Left lung (tissue), 10 donors: ENCODE results near the gene APOA5. TPM values are rescaled to one million over a fixed set of nuclear protein-coding genes. Genes with fewer than 3 reads are reported as not detected.
A peak's percentile ranks its signal among the peaks of the same experiment; 100 is the strongest.

ENCODE experiments used
- ATAC-seq: fragments of 200-7000 bp; cut with Tn5 transposase; one replicate; pipeline ENCODE4 v1.9.1; 2020; ENCODE audit warnings: moderate library complexity
- DNase-seq, 4 donors: peaks; one replicate each; pipeline ENCODE4 v3.0.0-alpha.2; 2013 to 2020
- H3K27ac ChIP-seq, 2 donors: fragments of 200-600 bp; sonication (generic) in 1 of 2; one replicate each; pipeline versions ENCODE4 v1.5.0 to v1.8.0; 2020 to 2021
- H3K27me3 ChIP-seq, 2 donors: fragments of 200-600 bp; sonication (generic) in 1 of 2; one replicate each; pipeline versions ENCODE4 v1.5.0 to v1.8.0; 2020 to 2021
- H3K36me3 ChIP-seq, 2 donors: fragments of 200-600 bp; sonication (generic) in 1 of 2; one replicate each; pipeline versions ENCODE4 v1.5.0 to v1.8.0; 2020 to 2021
- H3K4me1 ChIP-seq, 2 donors: fragments of 200-600 bp; one replicate each; pipeline ENCODE4 v1.8.0; 2021
- H3K4me3 ChIP-seq, 2 donors: fragments of 200-600 bp; sonication (generic) in 1 of 2; one replicate each; pipeline versions ENCODE4 v1.5.0 to v1.8.0; 2020 to 2021; ENCODE audit warnings: mild to moderate bottlenecking in 1 of 2
- H3K9me3 ChIP-seq, 2 donors: fragments of 200-600 bp; sonication (generic) in 1 of 2; one replicate each; pipeline versions ENCODE4 v1.5.0 to v1.8.0; 2020 to 2021
- intact Hi-C, 2 donors: fragments of 100-400 bp; cut with DNase I; formaldehyde crosslinking; loops; one replicate each; pipeline versions ENCODE4 v1.11.2 to v1.14.2; 2022
- polyA plus RNA-seq, 6 donors: library from polyadenylated mRNA; unstranded; fragments of 120-200 nt; gene quantifications; one replicate each; pipeline ENCODE4 v1.2.1, GENCODE V29; 2013; ENCODE audit not compliant: insufficient read length in 6 of 6
- total RNA-seq, 2 donors: library from RNA; stranded (reverse); fragmentation: NEBNext Ultra II Directional; extraction: Animal tissue kit (Norgen Biotek cat#: 25700); gene quantifications; one replicate each; pipeline ENCODE4 v1.2.1, GENCODE V29; 2021
- TF ChIP-seq, protein P1 (sequence below), 2 donors: fragments of 200-600 bp; sonication (generic) in 1 of 2; IDR thresholded peaks; one replicate each; pipeline versions ENCODE4 v1.5.0 to v1.8.0; 2021; ENCODE audit warnings: antibody characterized with exemption in 2 of 2
- donor health status: DM: no; HTN: yes; CAD: no.
- donor health status: DM: no; HTN: no; CAD: no.

The APOA5 gene
- total and polyA plus RNA-seq, 8 donors = 0.07 to 0.10 TPM; not detected in 6

DNA sequence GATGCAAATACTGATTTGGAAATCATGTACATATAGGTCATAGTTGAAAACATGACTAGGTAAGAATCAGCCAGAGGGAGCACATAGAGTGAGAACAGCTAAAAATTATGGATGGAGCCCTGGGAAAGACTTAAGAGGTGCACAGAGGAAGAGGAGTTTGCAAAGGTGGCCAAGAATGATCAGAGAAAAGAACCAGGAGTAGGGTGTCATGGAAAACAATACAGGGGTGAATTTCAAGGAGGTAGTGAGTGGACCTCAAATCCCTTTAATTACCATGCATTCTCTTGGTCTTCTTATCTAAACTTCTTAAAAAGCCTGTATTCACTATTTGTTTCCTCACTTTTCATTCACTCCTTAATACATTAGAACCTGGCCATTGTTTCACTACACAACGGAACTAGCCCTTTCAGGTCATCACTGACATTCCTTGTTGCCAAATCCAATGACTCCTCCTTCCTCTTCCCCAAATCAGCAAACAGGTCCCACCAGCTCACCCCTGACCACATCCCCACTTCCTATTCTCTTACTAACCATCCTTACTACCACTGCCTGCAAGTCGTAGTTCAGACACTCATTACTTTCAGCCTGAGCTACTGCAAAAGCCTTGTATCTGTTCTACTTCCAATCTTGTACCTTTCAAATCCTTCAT, 41.5 kb downstream of the APOA5 start:
- H3K4me3 ChIP-seq = no peak overlapping the region
- H3K4me1 ChIP-seq = peaks cover 5% of the 10 kb centered on the region in 2 donors
- H3K36me3 ChIP-seq = peaks cover 0 to 97% of the 10 kb centered on the region in 2 donors
- no peak for DNase-seq
- no peak for ATAC-seq
- no peaks in the 10 kb centered on the region for H3K27me3 ChIP-seq
- no peak overlapping the region for H3K27ac ChIP-seq
- intact Hi-C loops = no loop called here
- TF ChIP-seq, protein P1, sequence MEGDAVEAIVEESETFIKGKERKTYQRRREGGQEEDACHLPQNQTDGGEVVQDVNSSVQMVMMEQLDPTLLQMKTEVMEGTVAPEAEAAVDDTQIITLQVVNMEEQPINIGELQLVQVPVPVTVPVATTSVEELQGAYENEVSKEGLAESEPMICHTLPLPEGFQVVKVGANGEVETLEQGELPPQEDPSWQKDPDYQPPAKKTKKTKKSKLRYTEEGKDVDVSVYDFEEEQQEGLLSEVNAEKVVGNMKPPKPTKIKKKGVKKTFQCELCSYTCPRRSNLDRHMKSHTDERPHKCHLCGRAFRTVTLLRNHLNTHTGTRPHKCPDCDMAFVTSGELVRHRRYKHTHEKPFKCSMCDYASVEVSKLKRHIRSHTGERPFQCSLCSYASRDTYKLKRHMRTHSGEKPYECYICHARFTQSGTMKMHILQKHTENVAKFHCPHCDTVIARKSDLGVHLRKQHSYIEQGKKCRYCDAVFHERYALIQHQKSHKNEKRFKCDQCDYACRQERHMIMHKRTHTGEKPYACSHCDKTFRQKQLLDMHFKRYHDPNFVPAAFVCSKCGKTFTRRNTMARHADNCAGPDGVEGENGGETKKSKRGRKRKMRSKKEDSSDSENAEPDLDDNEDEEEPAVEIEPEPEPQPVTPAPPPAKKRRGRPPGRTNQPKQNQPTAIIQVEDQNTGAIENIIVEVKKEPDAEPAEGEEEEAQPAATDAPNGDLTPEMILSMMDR (IDR thresholded peaks at IDR 0.05) = no peak
- no peaks in the 10 kb centered on the region for H3K9me3 ChIP-seq

DNA sequence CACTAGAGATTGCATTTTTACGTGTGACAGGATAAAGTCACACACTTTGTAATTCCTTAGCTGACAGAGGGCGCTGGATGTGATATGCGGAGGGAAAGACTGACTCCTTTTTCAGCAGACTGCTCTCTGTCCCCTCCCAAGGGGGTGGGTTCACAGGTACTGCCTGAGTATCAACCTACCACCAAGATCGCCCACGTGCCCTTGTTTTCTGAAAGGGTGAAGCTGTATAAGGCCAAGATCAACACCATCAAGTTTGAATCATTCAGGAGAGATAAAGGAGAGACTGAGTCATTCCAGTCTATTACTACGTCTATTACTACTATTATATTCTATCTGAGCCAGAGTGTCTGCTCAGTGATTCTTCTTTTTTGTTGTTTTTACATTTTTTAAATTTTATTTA, 49.6 kb downstream of the APOA5 start:
- intact Hi-C loops = no loop called here
- H3K4me1 ChIP-seq = peaks cover 0 to 7% of the 10 kb centered on the region in 2 donors
- peaks cover 0 to 23% of the 10 kb centered on the region in 2 donors for H3K36me3 ChIP-seq
- TF ChIP-seq, protein P1 (IDR thresholded peaks at IDR 0.05) = no peak
- ATAC-seq (peak; percentile 67), DNase-seq (peak in 1 of 4 donors; percentile 19)
- H3K4me3 ChIP-seq = no peak overlapping the region
- H3K27ac ChIP-seq = no peak overlapping the region
- no peaks in the 10 kb centered on the region for H3K9me3 ChIP-seq
- H3K27me3 ChIP-seq = no peaks in the 10 kb centered on the region

DNA sequence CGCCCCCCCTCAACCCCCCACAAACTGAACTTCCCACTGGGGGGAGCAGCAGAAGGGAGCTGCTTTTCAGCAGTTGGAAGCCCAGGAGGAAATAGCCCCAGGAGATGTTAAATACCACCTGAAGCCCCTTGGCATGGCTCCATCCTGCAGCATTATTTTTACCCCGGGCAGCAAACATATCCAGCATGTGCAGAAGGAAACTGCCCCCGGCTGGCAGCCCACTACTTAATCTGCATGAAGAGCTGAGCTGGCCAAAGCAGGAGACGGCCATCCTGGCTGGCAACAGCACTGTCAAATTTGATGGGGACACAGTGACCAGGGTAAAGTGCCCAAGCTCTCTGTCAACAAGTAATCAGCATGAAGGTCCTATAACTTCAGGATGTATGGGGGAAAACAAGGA, 50.9 kb downstream of the APOA5 start:
- TF ChIP-seq, protein P1 (IDR thresholded peaks at IDR 0.05) = no peak
- H3K9me3 ChIP-seq = no peaks in the 10 kb centered on the region
- no peak for DNase-seq
- H3K36me3 ChIP-seq = peaks cover 0 to 9% of the 10 kb centered on the region in 2 donors
- no peak overlapping the region for H3K27ac ChIP-seq
- intact Hi-C loops = no loop called here
- ATAC-seq = no peak
- H3K4me1 ChIP-seq = peaks cover 0 to 7% of the 10 kb centered on the region in 2 donors
- H3K27me3 ChIP-seq = no peaks in the 10 kb centered on the region
- H3K4me3 ChIP-seq = no peak overlapping the region

Other genes starting within 250 kb of the APOA5 start
- gene BUD13, start 18.9 kb downstream of the APOA5 start, total RNA-seq = 10 to 100 TPM; 12.5 to 14.7 TPM
- 10 to 100 TPM; 32.6 to 41.2 (median 35.8) TPM for gene BUD13, start 18.9 kb downstream of the APOA5 start, polyA plus RNA-seq
- gene ZPR1, start 3.9 kb downstream of the APOA5 start, total RNA-seq = 10 to 100 TPM; 30.5 to 52.2 TPM
- gene ZPR1, start 3.9 kb downstream of the APOA5 start, polyA plus RNA-seq = 10 to 100 TPM; 44.8 to 59.6 (median 47.5) TPM
- not detected for gene APOA4, start 31.4 kb upstream of the APOA5 start, total RNA-seq
- not detected for gene APOA4, start 31.4 kb upstream of the APOA5 start, polyA plus RNA-seq
- not detected for gene APOC3, start 38.0 kb upstream of the APOA5 start, total RNA-seq
- 1 to 10 TPM in 2 of 6 donors, under 1 TPM in 3, not detected in 1; 0.32 to 2.1 (median 0.62) TPM for gene APOC3, start 38.0 kb upstream of the APOA5 start, polyA plus RNA-seq
- gene APOA1, start 45.7 kb upstream of the APOA5 start, total RNA-seq = under 1 TPM; 0.50 to 0.90 TPM
- gene APOA1, start 45.7 kb upstream of the APOA5 start, polyA plus RNA-seq = 10 to 100 TPM in 1 of 6 donors, 1 to 10 TPM in 5; 4.2 to 13.4 (median 5.4) TPM